Pancreas (tissue), 10 donors: ENCODE measurements around the gene SHC2. TPM values are rescaled to one million over a fixed set of nuclear protein-coding genes. Genes with fewer than 3 reads are reported as not detected.

Source experiments
- ATAC-seq, 4 donors: fragments of 200-7000 bp; cut with Tn5 transposase; one replicate each; pipeline versions ENCODE4 v1.8.0 to v1.9.1; 2020; ENCODE audit warnings: mild to moderate bottlenecking in 4 of 4, moderate library complexity in 4 of 4
- DNase-seq, 6 donors: peaks; one replicate each; pipeline ENCODE4 v3.0.0-alpha.2; 2020
- FAIRE-seq: peaks from 2 replicates; lab custom pipeline; 2012; peaks lifted over from hg19 to GRCh38; lab: Jason Lieb, UNC
- H3K27ac ChIP-seq, 4 donors: fragments of 200-600 bp; sonication (generic); 1 replicate in 3 of 4; 2 replicates in 1 of 4; pipeline versions ENCODE4 v1.5.0 to v1.8.0; 2020
- H3K27me3 ChIP-seq, 4 donors: fragments of 200-600 bp; one replicate each; pipeline ENCODE4 v1.8.0; 2021
- H3K36me3 ChIP-seq, 3 donors: fragments of 200-600 bp; sonication (generic) in 1 of 3; one replicate each; pipeline versions ENCODE4 v1.5.0 to v1.8.0; 2020 to 2021
- H3K4me1 ChIP-seq, 3 donors: fragments of 200-600 bp; one replicate each; pipeline ENCODE4 v1.8.0; 2021
- H3K4me3 ChIP-seq, 4 donors: fragments of 200-600 bp; sonication (generic) in 2 of 4; one replicate each; pipeline versions ENCODE4 v1.5.0 to v1.8.0; 2020 to 2021
- H3K9me3 ChIP-seq, 4 donors: fragments of 200-600 bp; one replicate each; pipeline ENCODE4 v1.8.0; 2021
- WGBS, 2 donors: extraction: QIAGEN DNeasy Blood & Tissue Kit; methylation state at CpG; one replicate each; pipeline ENCODE4 v1.1.7; 2013; 5-methylcytosine and 5-hydroxymethylcytosine counted together
- intact Hi-C, 3 donors: fragments of 100-400 bp; cut with DNase I; formaldehyde crosslinking; loops; one replicate each; pipeline versions ENCODE4 v1.11.1 to v1.14.2; 2022
- polyA plus RNA-seq, 2 donors: library from polyadenylated mRNA; stranded (reverse); fragments of 200-250 nt; gene quantifications; one replicate each; pipeline ENCODE4 v1.2.3, GENCODE V29; 2013
- total RNA-seq, 6 donors: library from RNA; stranded (reverse); fragmentation: NEBNext Ultra II Directional in 4 of 6; extraction: Animal tissue kit (Norgen Biotek cat#: 25700) in 4 of 6; gene quantifications; one replicate each; pipeline versions ENCODE4 v1.2.1 to v1.2.4, GENCODE V29; 2021 to 2023
- TF ChIP-seq, protein P1 (sequence below), 4 donors: fragments of 200-600 bp; sonication (generic) in 3 of 4; IDR thresholded peaks; one replicate each; pipeline versions ENCODE4 v1.5.0 to v1.8.0; 2021; ENCODE audit warnings: antibody characterized with exemption in 4 of 4
- donor health status: healthy with polysubstance abuse.
- donor health status: DM: no; HTN: no; CAD: no; lungs with moderate emphysema.
- donor health status: DM: no; HTN: no; CAD: no.
- donor health status: control.
- donor health status: control.
- donor health status: Bipolar disorder and iron deficiency.
- donor health status: DM: yes; HTN: yes; CAD: no.
- donor health status: DM: no; HTN: no; CAD: no.
- donor health status: DM: no; HTN: no; CAD: no.
- donor health status: DM: yes; HTN: yes; CAD: no.

The SHC2 gene
- total and polyA plus RNA-seq, 8 donors = 76.2 to 382 (median 111) TPM

DNA sequence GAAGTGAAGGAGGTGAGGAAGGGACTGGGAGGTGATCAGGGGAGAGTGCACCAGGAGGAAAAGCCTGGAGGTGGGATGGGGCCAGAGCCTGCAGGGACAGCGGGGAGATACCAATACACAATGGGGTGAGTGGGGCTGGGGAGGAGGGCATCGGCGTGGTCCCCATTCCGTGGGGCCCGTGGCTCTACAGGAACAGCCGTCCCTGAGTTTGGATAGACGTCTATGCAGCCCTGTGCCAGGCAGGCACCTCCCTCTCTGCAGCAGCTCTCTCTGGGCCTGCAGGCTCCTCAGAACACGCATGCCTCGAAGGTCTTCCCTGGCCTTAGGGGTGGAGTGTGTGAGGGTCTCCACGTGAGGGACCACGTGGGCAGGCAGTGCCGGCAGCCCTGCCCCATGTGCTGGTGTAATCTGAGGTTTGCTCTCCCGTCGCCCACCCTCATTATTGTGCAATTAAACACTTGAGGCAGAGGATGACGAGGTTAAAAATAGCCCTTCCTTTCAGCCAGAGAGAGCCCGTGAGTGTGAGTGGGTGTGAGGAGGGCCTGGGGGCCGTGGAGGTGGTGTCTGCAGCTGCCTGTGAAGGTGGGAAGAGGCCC is 68.4 kb downstream of the SHC2 start:
- ATAC-seq (no peak), FAIRE-seq (no peak), DNase-seq (peak in 2 of 6 donors; percentile 5 to 37)
- Histone ChIP-seq H3K27ac (no peak overlapping the region), H3K9me3 (no peaks in the 10 kb centered on the region), H3K36me3 (no peaks in the 10 kb centered on the region), H3K27me3 (peaks cover 0 to 3% (median 2%) of the 10 kb centered on the region in 4 donors), H3K4me3 (no peak overlapping the region), H3K4me1 (no peaks in the 10 kb centered on the region)
- TF ChIP-seq, protein P1, sequence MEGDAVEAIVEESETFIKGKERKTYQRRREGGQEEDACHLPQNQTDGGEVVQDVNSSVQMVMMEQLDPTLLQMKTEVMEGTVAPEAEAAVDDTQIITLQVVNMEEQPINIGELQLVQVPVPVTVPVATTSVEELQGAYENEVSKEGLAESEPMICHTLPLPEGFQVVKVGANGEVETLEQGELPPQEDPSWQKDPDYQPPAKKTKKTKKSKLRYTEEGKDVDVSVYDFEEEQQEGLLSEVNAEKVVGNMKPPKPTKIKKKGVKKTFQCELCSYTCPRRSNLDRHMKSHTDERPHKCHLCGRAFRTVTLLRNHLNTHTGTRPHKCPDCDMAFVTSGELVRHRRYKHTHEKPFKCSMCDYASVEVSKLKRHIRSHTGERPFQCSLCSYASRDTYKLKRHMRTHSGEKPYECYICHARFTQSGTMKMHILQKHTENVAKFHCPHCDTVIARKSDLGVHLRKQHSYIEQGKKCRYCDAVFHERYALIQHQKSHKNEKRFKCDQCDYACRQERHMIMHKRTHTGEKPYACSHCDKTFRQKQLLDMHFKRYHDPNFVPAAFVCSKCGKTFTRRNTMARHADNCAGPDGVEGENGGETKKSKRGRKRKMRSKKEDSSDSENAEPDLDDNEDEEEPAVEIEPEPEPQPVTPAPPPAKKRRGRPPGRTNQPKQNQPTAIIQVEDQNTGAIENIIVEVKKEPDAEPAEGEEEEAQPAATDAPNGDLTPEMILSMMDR (IDR thresholded peaks at IDR 0.05) = no peak
- intact Hi-C loops = no loop called here
- 42 to 58% methylated on average over 17 of the region's 17 CpGs for WGBS, 2 donors

DNA sequence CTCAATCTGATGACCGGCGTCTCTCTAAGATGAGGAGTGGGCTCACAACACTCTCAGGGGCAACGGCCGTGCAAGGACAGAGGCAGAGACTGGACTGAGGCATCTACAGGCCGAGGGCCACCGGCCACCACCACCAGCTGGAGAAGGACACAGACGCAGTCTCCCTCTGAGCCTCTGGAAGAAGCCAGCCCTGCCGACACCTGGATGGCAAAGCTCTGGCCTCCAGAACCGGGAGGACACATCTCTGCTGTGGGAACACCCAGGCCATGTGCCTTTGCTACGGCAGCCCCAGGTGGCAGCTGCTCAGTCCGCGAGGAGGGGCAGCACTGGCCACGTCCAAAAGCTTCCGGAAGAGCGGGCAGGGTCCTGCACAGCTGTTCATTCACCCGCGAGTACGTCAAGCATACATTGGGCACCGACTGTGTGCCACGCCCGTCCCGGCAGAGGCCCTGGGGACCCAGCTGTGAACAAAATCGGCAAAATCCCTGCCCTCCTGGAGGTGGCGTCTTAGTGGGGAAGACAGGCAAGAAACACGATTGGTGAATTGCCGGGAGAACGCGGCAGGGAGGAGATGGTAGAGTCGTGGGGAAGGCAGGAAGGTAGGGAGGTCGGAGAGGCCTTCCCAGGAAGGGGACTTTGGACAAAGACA is 69.0 kb downstream of the SHC2 start:
- ATAC-seq = no peak

DNA sequence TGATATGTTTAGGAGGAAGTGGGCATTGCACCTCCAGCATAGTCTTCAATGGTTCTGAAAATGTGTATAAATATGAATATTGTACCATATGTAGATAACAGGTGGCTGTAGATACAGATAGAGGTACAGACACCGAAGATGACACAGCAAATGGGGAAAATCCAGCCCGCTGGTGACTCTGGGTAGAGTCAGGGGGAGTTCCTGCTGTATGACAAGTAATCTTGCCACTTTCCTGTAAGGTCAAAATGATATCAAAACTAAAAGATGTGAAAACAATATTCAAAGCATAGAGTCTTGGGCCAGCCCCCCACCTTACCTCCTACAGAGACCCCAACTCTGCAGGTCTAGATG is 69.7 kb downstream of the SHC2 start:
- no peak for DNase-seq
- no peaks in the 10 kb centered on the region for H3K36me3 ChIP-seq
- H3K27me3 ChIP-seq = peaks cover 0 to 3% (median 2%) of the 10 kb centered on the region in 4 donors
- intact Hi-C loops = no loop called here
- H3K9me3 ChIP-seq = no peaks in the 10 kb centered on the region
- H3K4me1 ChIP-seq = no peaks in the 10 kb centered on the region
- FAIRE-seq = no peak
- TF ChIP-seq, protein P1 (IDR thresholded peaks at IDR 0.05) = no peak
- no peak overlapping the region for H3K27ac ChIP-seq
- H3K4me3 ChIP-seq = no peak overlapping the region
- no peak for ATAC-seq
- 57 to 70% methylated on average over 2 of the region's 2 CpGs for WGBS, 2 donors

More for the DNA sequence above, 69.0 kb downstream of the SHC2 start:
- Histone ChIP-seq H3K27me3 (peaks cover 0 to 3% (median 2%) of the 10 kb centered on the region in 4 donors), H3K27ac (no peak overlapping the region), H3K4me3 (no peak overlapping the region), H3K36me3 (no peaks in the 10 kb centered on the region), H3K4me1 (no peaks in the 10 kb centered on the region), H3K9me3 (no peaks in the 10 kb centered on the region)
- DNase-seq (peak in 2 of 6 donors; percentile 5 to 37), FAIRE-seq (no peak)
- WGBS, 2 donors = 68 to 78% methylated on average over 30 of the region's 30 CpGs
- TF ChIP-seq, protein P1 (IDR thresholded peaks at IDR 0.05) = no peak
- intact Hi-C loops = no loop called here

DNA sequence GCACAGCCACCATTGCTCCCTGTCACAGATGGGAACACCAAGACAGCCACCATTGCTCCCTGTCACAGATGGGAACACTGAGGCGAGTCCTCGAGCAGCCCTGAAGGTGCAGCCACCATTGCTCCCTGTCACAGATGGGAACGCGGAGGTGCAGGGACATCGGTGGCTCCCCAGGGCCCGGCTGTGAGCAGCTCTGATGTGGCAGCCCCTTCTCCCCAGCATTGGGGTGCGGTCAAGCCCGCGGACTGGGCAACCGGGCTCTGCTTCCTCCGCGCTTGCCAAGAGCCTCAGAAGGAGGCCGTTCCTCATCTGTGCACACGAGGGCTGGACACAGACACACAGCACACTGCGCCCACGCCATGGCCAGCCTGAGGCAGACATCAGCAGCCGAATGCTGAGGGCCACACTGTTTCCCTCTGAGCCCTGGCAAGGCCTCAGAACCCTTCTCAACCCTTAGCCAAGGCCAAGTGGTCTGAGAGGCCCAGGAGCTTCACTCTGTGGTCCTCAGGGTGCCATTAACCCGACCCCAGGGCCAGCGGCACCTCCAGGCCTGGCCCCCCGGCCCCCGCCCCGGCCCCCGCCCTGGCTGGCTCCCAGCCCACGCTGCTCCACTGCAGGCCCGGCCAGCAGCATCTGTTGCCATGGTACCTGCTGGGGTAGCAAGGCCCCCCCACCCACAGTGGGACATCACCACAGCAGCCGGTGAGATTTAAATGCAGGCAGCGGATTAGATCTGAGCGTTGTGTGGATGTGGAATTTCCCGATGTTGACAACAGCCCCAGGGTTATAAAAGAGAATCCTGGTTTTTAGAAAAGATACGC is 70.2 kb downstream of the SHC2 start:
- TF ChIP-seq, protein P1 (IDR thresholded peaks at IDR 0.05) = no peak
- no peaks in the 10 kb centered on the region for H3K36me3 ChIP-seq
- 63 to 77% methylated on average over 29 to 30 of the region's 30 CpGs for WGBS, 2 donors
- DNase-seq = peak in 2 of 6 donors; percentile 1 to 51
- H3K27ac ChIP-seq = no peak overlapping the region
- H3K4me1 ChIP-seq = no peaks in the 10 kb centered on the region
- intact Hi-C loops = no loop called here
- H3K27me3 ChIP-seq = peaks cover 0 to 3% (median 2%) of the 10 kb centered on the region in 4 donors
- ATAC-seq = no peak
- H3K9me3 ChIP-seq = no peaks in the 10 kb centered on the region
- no peak for FAIRE-seq
- no peak overlapping the region for H3K4me3 ChIP-seq
